H9 (cell line): Measurements from ENCODE around the gene FGFBP2. TPM values are rescaled to one million over a fixed set of nuclear protein-coding genes. Genes with fewer than 3 reads are reported as not detected.
A peak's percentile ranks its signal among the peaks of the same experiment; 100 is the strongest.

ENCODE experiments used
- DNase-seq: peaks from one replicate; pipeline ENCODE4 v3.0.0-alpha.2; 2017
- H2AFZ ChIP-seq: one replicate; pipeline ENCODE4 v1.6.1; 2013; ENCODE audit warnings: mild to moderate bottlenecking, low read length, control low read depth, moderate library complexity
- H2AK5ac ChIP-seq: 2 replicates; pipeline ENCODE4 v1.6.1; 2013; ENCODE audit warnings: low read length, control low read depth, mixed read lengths; ENCODE audit not compliant: insufficient read length
- H2BK120ac ChIP-seq: one replicate; pipeline ENCODE4 v1.6.1; 2013; ENCODE audit warnings: low read depth, mild to moderate bottlenecking, low read length, control low read depth, inconsistent platforms; ENCODE audit not compliant: poor library complexity, severe bottlenecking
- H2BK12ac ChIP-seq: 2 replicates; pipeline ENCODE4 v1.6.1; 2013; ENCODE audit warnings: low read length, control low read depth, mixed read lengths, low read depth; ENCODE audit not compliant: insufficient read length
- H2BK15ac ChIP-seq: 2 replicates; pipeline ENCODE4 v1.6.1; 2013; ENCODE audit warnings: low read depth, low read length, control low read depth
- H2BK20ac ChIP-seq: one replicate; pipeline ENCODE4 v1.6.1; 2013; ENCODE audit warnings: low read depth, mild to moderate bottlenecking, low read length, control low read depth, inconsistent platforms; ENCODE audit not compliant: poor library complexity, severe bottlenecking
- H2BK5ac ChIP-seq: 2 replicates; pipeline ENCODE4 v1.6.1; 2013; ENCODE audit warnings: low read length, control low read depth, mixed read lengths; ENCODE audit not compliant: insufficient read length
- H3K14ac ChIP-seq: 2 replicates; pipeline ENCODE4 v1.6.1; 2013; ENCODE audit warnings: low read length, control low read depth; ENCODE audit not compliant: insufficient read depth
- H3K18ac ChIP-seq: 2 replicates; pipeline ENCODE4 v1.6.1; 2013; ENCODE audit warnings: low read depth, mild to moderate bottlenecking, mixed read lengths, low read length, control low read depth; ENCODE audit not compliant: insufficient read length
- H3K23ac ChIP-seq: 2 replicates; pipeline ENCODE4 v1.6.1; 2013; ENCODE audit warnings: low read length, control low read depth, mixed read lengths, low read depth; ENCODE audit not compliant: insufficient read length
- H3K23me2 ChIP-seq: 2 replicates; pipeline ENCODE4 v1.6.1; 2013; ENCODE audit warnings: low read depth, mild to moderate bottlenecking, mixed read lengths, low read length, control low read depth; ENCODE audit not compliant: insufficient read length, poor library complexity, severe bottlenecking
- H3K27ac ChIP-seq: 2 replicates; pipeline ENCODE4 v1.5.1; 2013; ENCODE audit warnings: low read length, control low read depth, mixed read lengths, low read depth; ENCODE audit not compliant: insufficient read length
- H3K27me3 ChIP-seq: 2 replicates; pipeline ENCODE4 v1.6.1; 2013; ENCODE audit warnings: low read length, control low read depth, inconsistent platforms; ENCODE audit not compliant: insufficient read depth
- H3K4ac ChIP-seq: 2 replicates; pipeline ENCODE4 v1.6.1; 2013; ENCODE audit warnings: low read depth, mild to moderate bottlenecking, control low read depth, inconsistent platforms, low read length, moderate library complexity
- H3K4me1 ChIP-seq: 2 replicates; pipeline ENCODE4 v1.6.1; 2013; ENCODE audit warnings: low read length, control low read depth, inconsistent platforms; ENCODE audit not compliant: insufficient read depth
- H3K4me2 ChIP-seq: 2 replicates; pipeline ENCODE4 v1.6.1; 2013; ENCODE audit warnings: low read length, control low read depth, mixed read lengths; ENCODE audit not compliant: insufficient read length, insufficient read depth
- H3K56ac ChIP-seq: 2 replicates; pipeline ENCODE4 v1.6.1; 2013; ENCODE audit warnings: low read depth, mild to moderate bottlenecking, mixed read lengths, low read length, control low read depth; ENCODE audit not compliant: insufficient read length
- H3K79me1 ChIP-seq: 2 replicates; pipeline ENCODE4 v1.6.1; 2013; ENCODE audit warnings: low read depth, mild to moderate bottlenecking, moderate library complexity, low read length, control low read depth, inconsistent platforms; ENCODE audit not compliant: insufficient read depth, poor library complexity, severe bottlenecking
- H3K79me2 ChIP-seq: 2 replicates; pipeline ENCODE4 v1.6.1; 2013; ENCODE audit warnings: low read length, control low read depth, inconsistent platforms; ENCODE audit not compliant: insufficient read depth
- H3K9ac ChIP-seq: 2 replicates; pipeline ENCODE4 v1.6.1; 2013; ENCODE audit warnings: low read length, control low read depth, mixed read lengths; ENCODE audit not compliant: insufficient read length; ENCODE audit errors: extremely low read depth
- H3K9me3 ChIP-seq: one replicate; pipeline ENCODE4 v1.6.1; 2013; ENCODE audit warnings: low read depth, low read length, inconsistent platforms; ENCODE audit not compliant: control insufficient read depth
- H3T11ph ChIP-seq: one replicate; pipeline ENCODE4 v1.6.1; 2013; ENCODE audit warnings: mild to moderate bottlenecking, low read length, control low read depth, inconsistent platforms
- H4K20me1 ChIP-seq: one replicate; pipeline ENCODE4 v1.6.1; 2013; ENCODE audit not compliant: control insufficient read depth, insufficient read length, insufficient read depth
- H4K5ac ChIP-seq: 2 replicates; pipeline ENCODE4 v1.6.1; 2013; ENCODE audit warnings: low read depth, mild to moderate bottlenecking, mixed read lengths, low read length, control low read depth; ENCODE audit not compliant: insufficient read length
- H4K8ac ChIP-seq: replicated peaks from 2 replicates; pipeline ENCODE4 v1.6.1; 2013; ENCODE audit warnings: low read length, control low read depth, mixed read lengths, low read depth; ENCODE audit not compliant: insufficient read length
- H4K91ac ChIP-seq: 2 replicates; pipeline ENCODE4 v1.6.1; 2013; ENCODE audit warnings: low read depth, mild to moderate bottlenecking, moderate library complexity, mixed read lengths, low read length, control low read depth; ENCODE audit not compliant: insufficient read length
- H3K27ac Mint-ChIP-seq, 3 experiments: 2 replicates in 2 of 3; 3 replicates in 1 of 3; pipeline ENCODE4 v1.8.0; 2020 to 2021; ENCODE audit warnings: mixed read lengths in 3 of 3, mild to moderate bottlenecking in 1 of 3, moderate library complexity in 1 of 3
- H3K27me3 Mint-ChIP-seq: 2 replicates; pipeline ENCODE4 v1.8.0; 2021; ENCODE audit warnings: low read depth, mild to moderate bottlenecking, moderate library complexity, mixed read lengths
- H3K36me3 Mint-ChIP-seq, 3 experiments: 2 replicates in 2 of 3; 3 replicates in 1 of 3; pipeline ENCODE4 v1.8.0; 2020 to 2021; ENCODE audit warnings: low read depth in 3 of 3, mixed read lengths in 3 of 3; ENCODE audit not compliant: insufficient read depth in 1 of 3
- H3K4me1 Mint-ChIP-seq, 2 experiments: 2 replicates each; pipeline ENCODE4 v1.8.0; 2020; ENCODE audit warnings: mixed read lengths in 2 of 2
- H3K4me3 Mint-ChIP-seq, 2 experiments: 2 replicates in 1 of 2; 3 replicates in 1 of 2; pipeline ENCODE4 v1.8.0; 2020 to 2021; ENCODE audit warnings: mild to moderate bottlenecking in 2 of 2, mixed read lengths in 2 of 2, moderate library complexity in 1 of 2
- H3K9me3 Mint-ChIP-seq, 2 experiments: 2 replicates in 1 of 2; 3 replicates in 1 of 2; pipeline ENCODE4 v1.8.0; 2020; ENCODE audit warnings: mild to moderate bottlenecking in 2 of 2, mixed read lengths in 2 of 2, moderate library complexity in 1 of 2
- CTCF ChIP-seq: fragments of 200-600 bp; sonication (generic); conservative IDR thresholded peaks from 3 replicates; pipeline ENCODE4 v1.8.0; 2021; ENCODE audit warnings: antibody characterized with exemption, mild to moderate bottlenecking
- WGBS: extraction: QIAGEN DNeasy Blood & Tissue Kit; methylation state at CpG from one replicate; pipeline ENCODE4 v1.1.7; 2013; ENCODE audit warnings: missing lambda C conversion rate, low lambda C conversion rate, mixed read lengths; ENCODE audit not compliant: insufficient read length; ENCODE audit errors: extremely low coverage; 5-methylcytosine and 5-hydroxymethylcytosine counted together
- total RNA-seq: library from RNA; stranded (reverse); gene quantifications from 2 replicates; pipeline ENCODE4 v1.2.1, GENCODE V29; 2021

FGFBP2 gene
- total RNA-seq, 1 experiment from 2014 or later = not detected

GRCh38 chr4:15964159-15964558 is 1.2 kb upstream of the FGFBP2 start:
- Histone ChIP-seq H3K23ac (no peak overlapping the region), H2BK12ac (no peak overlapping the region), H2AK5ac (no peak overlapping the region), H2BK120ac (no peak overlapping the region), H3K23me2 (no peaks in the 10 kb centered on the region), H4K91ac (no peak overlapping the region), H3K9me3 (no peaks in the 10 kb centered on the region), H4K8ac (no peak overlapping the region), H2AFZ (no peak overlapping the region), H3K27me3 (no peaks in the 10 kb centered on the region), H3K79me1 (no peaks in the 10 kb centered on the region), H3K4me2 (no peak overlapping the region), H4K20me1 (no peaks in the 10 kb centered on the region), H3T11ph (no peak overlapping the region), H3K4me1 (no peaks in the 10 kb centered on the region; the same call in 1 of the 2 replicates), H3K56ac (no peak overlapping the region), H2BK5ac (no peak overlapping the region), H3K4ac (no peak overlapping the region), H3K79me2 (no peaks in the 10 kb centered on the region), H3K9ac (no peak overlapping the region), H4K5ac (no peak overlapping the region), H3K27ac (no peak overlapping the region), H2BK20ac (no peak overlapping the region), H3K14ac (no peak overlapping the region), H3K18ac (no peak overlapping the region), H2BK15ac (no peak overlapping the region)
- H3K4me1 Mint-ChIP-seq = peaks cover 3 to 4% of the 10 kb centered on the region in 2 experiments; a peak in 3 of 4 replicates
- peak; percentile 48; the same call in 2 of the 3 replicates for TF ChIP-seq CTCF
- H3K9me3 Mint-ChIP-seq = peaks cover 4 to 11% of the 10 kb centered on the region in 2 experiments; a peak in 3 of 5 replicates
- H3K27ac Mint-ChIP-seq = peak overlapping the region in 2 of 3 experiments; percentile 67 to 86; a peak in 4 of 7 replicates
- WGBS = no CpG with 5 or more reads among the region's 5 CpGs
- H3K4me3 Mint-ChIP-seq = no peak overlapping the region
- DNase-seq = peak; percentile 64
- H3K36me3 Mint-ChIP-seq = peaks cover 18 to 32% (median 27%) of the 10 kb centered on the region in 3 experiments
- H3K27me3 Mint-ChIP-seq = no peaks in the 10 kb centered on the region; the same call in none of the 2 replicates
